Measurements from ENCODE around the gene FAM120A.

Gene FAM120A

DNA sequence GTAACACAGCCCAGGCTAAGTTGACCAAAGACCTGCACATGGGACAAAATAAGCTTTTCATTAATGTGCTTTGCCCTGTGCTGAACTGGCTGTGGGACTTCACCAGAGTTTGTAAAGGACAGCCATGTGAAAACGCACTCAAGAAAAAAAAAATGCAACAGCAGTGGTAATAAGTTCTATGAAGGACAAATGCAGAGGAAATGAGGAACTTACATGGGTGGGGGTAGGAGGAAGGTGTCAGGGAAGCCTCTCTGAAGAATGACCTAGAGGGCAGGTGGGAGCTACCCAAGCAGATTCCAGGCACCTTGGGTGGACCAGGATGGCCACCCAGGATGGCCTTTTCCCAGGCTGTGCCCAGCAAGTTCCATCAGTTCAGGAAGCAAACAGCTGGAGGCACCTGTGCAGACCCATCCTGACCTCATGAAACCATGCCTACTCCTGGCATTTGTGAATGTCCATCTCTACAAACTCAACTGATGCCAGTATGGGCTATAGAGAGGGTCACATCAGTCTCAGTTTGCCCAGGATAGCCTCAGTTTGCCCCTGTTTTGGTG lies 118.2 kb downstream of the FAM120A start:
- TF ChIP-seq POLR2AphosphoS5 (IDR thresholded peaks at IDR 0.05; ENCODE audit: low read depth, low read length), result no peak
- TF ChIP-seq, protein P1, sequence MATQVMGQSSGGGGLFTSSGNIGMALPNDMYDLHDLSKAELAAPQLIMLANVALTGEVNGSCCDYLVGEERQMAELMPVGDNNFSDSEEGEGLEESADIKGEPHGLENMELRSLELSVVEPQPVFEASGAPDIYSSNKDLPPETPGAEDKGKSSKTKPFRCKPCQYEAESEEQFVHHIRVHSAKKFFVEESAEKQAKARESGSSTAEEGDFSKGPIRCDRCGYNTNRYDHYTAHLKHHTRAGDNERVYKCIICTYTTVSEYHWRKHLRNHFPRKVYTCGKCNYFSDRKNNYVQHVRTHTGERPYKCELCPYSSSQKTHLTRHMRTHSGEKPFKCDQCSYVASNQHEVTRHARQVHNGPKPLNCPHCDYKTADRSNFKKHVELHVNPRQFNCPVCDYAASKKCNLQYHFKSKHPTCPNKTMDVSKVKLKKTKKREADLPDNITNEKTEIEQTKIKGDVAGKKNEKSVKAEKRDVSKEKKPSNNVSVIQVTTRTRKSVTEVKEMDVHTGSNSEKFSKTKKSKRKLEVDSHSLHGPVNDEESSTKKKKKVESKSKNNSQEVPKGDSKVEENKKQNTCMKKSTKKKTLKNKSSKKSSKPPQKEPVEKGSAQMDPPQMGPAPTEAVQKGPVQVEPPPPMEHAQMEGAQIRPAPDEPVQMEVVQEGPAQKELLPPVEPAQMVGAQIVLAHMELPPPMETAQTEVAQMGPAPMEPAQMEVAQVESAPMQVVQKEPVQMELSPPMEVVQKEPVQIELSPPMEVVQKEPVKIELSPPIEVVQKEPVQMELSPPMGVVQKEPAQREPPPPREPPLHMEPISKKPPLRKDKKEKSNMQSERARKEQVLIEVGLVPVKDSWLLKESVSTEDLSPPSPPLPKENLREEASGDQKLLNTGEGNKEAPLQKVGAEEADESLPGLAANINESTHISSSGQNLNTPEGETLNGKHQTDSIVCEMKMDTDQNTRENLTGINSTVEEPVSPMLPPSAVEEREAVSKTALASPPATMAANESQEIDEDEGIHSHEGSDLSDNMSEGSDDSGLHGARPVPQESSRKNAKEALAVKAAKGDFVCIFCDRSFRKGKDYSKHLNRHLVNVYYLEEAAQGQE (IDR thresholded peaks at IDR 0.05; ENCODE audit: insufficient read depth in 1 of 2, low read depth in 2 of 2, low read length in 2 of 2), result no peak
- TF ChIP-seq TAF1 (IDR thresholded peaks at IDR 0.05; ENCODE audit: borderline replicate concordance, insufficient read depth, low read length), result no peak
- TF ChIP-seq SIN3A (IDR thresholded peaks at IDR 0.05; ENCODE audit: borderline replicate concordance, insufficient read depth, low read length), result no peak
- no peak for TF ChIP-seq FOXP2 (optimal IDR thresholded peaks at IDR 0.05; ENCODE audit: borderline replicate concordance, extremely low read depth, extremely low read length, insufficient read depth)

DNA sequence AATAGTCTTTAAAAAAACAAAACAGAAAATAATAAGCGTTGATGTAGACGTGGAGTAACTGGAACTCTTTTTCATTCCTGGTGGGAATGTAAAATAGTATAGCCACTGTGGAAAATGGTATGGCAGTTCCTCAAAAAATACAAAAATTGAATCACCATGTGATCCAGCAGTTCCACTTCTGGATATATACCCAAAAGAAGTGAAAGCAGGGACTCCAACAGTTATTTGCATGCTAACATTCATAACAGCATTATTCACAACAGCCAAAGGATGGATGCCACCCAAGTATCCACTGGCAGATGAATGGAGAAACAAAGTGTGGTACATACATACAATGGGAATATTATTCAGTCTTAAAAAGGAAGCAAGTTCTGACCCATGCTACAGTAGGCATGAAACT lies 120.7 kb downstream of the FAM120A start:
- TF ChIP-seq SIN3A (IDR thresholded peaks at IDR 0.05; ENCODE audit: borderline replicate concordance, insufficient read depth, low read length) (no peak), POLR2AphosphoS5 (IDR thresholded peaks at IDR 0.05; ENCODE audit: low read depth, low read length) (no peak), TAF1 (IDR thresholded peaks at IDR 0.05; ENCODE audit: borderline replicate concordance, insufficient read depth, low read length) (no peak), FOXP2 (optimal IDR thresholded peaks at IDR 0.05; ENCODE audit: borderline replicate concordance, extremely low read depth, extremely low read length, insufficient read depth) (no peak)
- TF ChIP-seq, protein P1 (IDR thresholded peaks at IDR 0.05; ENCODE audit: insufficient read depth in 1 of 2, low read depth in 2 of 2, low read length in 2 of 2), result no peak

DNA sequence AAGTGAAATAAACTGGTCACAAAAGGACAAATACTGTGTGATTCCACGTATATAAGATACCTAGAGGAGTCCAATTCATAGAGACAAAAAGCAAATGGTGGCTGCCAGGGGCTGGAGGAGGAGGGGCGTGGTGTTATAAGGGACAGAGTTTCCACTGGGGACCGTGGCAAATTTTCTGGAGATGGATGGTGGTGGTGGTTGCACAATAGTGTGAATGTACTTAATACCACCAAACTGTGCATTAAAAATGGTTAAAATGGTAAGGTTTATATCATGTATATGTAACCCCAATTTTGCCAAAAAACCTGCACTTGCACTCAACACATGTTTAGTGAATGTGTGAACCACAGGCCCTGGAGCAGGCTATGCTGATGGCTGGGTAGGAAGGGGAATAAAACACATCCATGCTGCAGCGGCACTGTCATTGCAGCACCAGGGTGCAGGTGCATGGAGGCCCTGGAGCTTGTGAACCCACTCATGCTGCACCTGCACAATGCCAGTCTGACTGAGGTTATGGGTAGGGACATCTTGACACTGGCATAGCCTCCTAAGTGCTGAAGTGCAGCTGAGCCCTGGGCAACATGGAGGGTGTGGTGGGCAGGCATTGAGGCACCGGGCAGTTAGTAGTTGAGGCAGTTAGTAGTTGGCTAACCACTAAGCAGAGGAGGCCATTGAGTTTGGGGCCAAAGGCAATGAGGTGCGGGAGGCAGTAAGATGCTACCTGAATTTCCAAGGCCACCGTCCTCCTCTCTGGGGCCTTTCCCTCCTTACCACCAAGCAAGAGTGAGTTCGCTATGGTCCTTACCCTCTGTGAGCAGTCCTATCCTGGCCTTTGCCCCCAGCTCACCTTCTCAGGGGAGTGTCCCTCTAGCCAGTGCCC lies 121.4 kb downstream of the FAM120A start:
- TF ChIP-seq FOXP2 (optimal IDR thresholded peaks at IDR 0.05; ENCODE audit: borderline replicate concordance, extremely low read depth, extremely low read length, insufficient read depth) (no peak), SIN3A (IDR thresholded peaks at IDR 0.05; ENCODE audit: borderline replicate concordance, insufficient read depth, low read length) (no peak), POLR2AphosphoS5 (IDR thresholded peaks at IDR 0.05; ENCODE audit: low read depth, low read length) (no peak), TAF1 (IDR thresholded peaks at IDR 0.05; ENCODE audit: borderline replicate concordance, insufficient read depth, low read length) (no peak)
- TF ChIP-seq, protein P1 (IDR thresholded peaks at IDR 0.05; ENCODE audit: insufficient read depth in 1 of 2, low read depth in 2 of 2, low read length in 2 of 2), result no peak

DNA sequence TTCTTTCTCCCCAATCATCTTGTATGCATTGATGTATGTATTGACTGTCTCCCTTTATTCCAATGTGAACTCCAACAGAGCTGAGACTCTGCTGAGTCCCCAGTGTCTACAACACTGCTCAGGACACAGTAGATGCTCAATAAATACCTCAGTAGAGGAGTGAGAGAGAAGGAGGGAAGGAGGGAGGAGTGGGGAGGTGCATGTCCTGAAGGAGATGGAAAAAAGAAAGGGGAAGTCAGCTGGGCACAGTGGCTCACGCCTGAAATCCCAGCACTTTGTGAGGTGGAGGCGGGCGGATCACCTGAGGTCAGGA lies 122.0 kb downstream of the FAM120A start:
- no peak for TF ChIP-seq SIN3A (IDR thresholded peaks at IDR 0.05; ENCODE audit: borderline replicate concordance, insufficient read depth, low read length)
- TF ChIP-seq, protein P1 (IDR thresholded peaks at IDR 0.05; ENCODE audit: insufficient read depth in 1 of 2, low read depth in 2 of 2, low read length in 2 of 2), result no peak
- no peak for TF ChIP-seq TAF1 (IDR thresholded peaks at IDR 0.05; ENCODE audit: borderline replicate concordance, insufficient read depth, low read length)
- TF ChIP-seq FOXP2 (optimal IDR thresholded peaks at IDR 0.05; ENCODE audit: borderline replicate concordance, extremely low read depth, extremely low read length, insufficient read depth), result no peak
- TF ChIP-seq POLR2AphosphoS5 (IDR thresholded peaks at IDR 0.05; ENCODE audit: low read depth, low read length), result no peak

All from PFSK-1 (cell line).